ENCODE measurements around the gene KIAA1755.
"Not testable (repeated sequence)": the region's sequence is repeated elsewhere in the genome, so short reads cannot be mapped to it uniquely, and the experiment has no call there.

KIAA1755 gene

DNA sequence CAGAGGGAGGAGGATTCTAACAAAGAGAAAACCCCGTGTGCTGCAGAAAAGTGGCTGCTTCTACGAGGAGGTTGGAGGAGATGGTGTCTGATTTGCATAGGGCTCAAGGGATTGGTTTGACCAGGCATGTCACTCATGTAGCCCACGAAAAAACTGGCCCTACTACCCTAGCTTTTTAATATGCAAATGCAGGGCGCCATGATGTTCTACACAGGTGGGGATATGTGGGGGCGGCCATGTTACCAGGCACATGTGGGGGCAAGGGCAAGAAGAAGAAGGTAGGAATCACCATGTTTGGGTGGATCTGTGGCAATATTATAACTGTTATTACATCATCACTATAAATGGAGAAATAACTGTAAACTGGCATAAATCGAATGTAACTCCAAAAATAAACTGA is 9.9 kb downstream of the KIAA1755 start:
- TF ChIP-seq, protein P1, sequence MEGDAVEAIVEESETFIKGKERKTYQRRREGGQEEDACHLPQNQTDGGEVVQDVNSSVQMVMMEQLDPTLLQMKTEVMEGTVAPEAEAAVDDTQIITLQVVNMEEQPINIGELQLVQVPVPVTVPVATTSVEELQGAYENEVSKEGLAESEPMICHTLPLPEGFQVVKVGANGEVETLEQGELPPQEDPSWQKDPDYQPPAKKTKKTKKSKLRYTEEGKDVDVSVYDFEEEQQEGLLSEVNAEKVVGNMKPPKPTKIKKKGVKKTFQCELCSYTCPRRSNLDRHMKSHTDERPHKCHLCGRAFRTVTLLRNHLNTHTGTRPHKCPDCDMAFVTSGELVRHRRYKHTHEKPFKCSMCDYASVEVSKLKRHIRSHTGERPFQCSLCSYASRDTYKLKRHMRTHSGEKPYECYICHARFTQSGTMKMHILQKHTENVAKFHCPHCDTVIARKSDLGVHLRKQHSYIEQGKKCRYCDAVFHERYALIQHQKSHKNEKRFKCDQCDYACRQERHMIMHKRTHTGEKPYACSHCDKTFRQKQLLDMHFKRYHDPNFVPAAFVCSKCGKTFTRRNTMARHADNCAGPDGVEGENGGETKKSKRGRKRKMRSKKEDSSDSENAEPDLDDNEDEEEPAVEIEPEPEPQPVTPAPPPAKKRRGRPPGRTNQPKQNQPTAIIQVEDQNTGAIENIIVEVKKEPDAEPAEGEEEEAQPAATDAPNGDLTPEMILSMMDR (IDR thresholded peaks at IDR 0.05; ENCODE audit: low read depth, low read length) = no peak
- in situ Hi-C loops (cut with HindIII; ENCODE audit: low sequenced_read_pairs) = no loop called here
- no peak overlapping the region for H3K4me3 ChIP-seq (ENCODE audit: low read depth, low read length)
- DNase-seq (ENCODE audit: low read depth, low spot score) = no peak

DNA sequence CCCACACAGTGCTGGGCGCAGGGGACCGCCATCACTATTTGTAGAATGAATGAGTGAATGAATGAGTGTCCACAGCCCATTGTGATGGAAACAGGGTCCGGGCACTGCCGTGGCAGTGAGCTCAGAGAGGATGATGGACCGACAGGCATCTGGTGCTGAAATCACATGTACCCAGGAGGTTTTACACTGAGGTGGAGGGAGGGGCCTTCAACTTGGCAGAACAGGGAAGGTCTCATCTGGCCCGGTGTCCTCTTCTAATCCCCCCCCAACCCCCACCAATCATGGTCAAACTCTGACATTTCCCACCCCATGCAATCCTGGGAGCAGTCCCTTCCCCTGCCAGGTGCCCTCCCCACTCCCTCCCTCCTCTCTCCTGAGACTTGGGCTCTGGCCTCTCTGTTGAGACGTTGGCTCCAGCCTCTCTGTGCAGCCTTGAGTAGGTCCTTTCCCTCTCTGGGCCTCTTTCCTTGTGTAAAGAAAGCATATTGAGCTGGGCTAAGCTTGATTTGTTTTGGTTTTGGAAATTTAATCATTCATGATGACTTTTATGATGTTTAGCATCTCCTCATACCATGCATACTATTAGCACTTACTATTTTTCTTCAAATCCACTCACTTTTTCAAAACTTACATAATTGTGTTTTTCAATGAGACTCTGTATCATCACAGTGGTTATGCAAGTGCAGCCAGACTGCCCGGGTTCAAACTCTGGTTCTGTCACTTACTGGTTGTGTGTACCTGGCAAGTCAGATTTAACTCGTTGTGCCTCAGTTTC is 10.8 kb downstream of the KIAA1755 start:
- DNase-seq (ENCODE audit: low read depth, low spot score) = no peak
- TF ChIP-seq, protein P1 (IDR thresholded peaks at IDR 0.05; ENCODE audit: low read depth, low read length) = no peak
- H3K4me3 ChIP-seq (ENCODE audit: low read depth, low read length) = no peak overlapping the region
- in situ Hi-C loops (cut with HindIII; ENCODE audit: low sequenced_read_pairs) = no loop called here

DNA sequence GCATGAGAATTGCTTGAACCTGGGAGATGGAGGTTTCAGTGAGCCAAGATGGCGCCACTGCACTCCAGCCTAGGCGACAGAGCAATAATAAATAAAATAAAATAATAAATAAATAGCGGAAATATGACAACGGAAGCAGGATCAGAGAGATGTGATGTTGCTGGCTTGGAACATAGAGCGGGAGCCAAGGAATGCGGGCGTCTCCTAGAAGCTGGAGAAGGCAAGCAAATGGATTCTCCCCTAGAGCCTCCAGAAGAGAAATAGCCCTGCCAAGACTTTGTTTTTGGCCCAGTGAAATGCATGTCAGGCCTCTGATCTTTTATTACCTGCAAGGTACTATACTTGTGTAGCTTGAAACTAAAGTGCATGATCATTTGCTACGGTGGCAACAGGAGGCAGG is 12.4 kb downstream of the KIAA1755 start:
- in situ Hi-C loops (cut with HindIII; ENCODE audit: low sequenced_read_pairs) = no loop called here
- TF ChIP-seq, protein P1 (IDR thresholded peaks at IDR 0.05; ENCODE audit: low read depth, low read length) = no peak
- no peak for DNase-seq (ENCODE audit: low read depth, low spot score)
- no peak overlapping the region for H3K4me3 ChIP-seq (ENCODE audit: low read depth, low read length)

DNA sequence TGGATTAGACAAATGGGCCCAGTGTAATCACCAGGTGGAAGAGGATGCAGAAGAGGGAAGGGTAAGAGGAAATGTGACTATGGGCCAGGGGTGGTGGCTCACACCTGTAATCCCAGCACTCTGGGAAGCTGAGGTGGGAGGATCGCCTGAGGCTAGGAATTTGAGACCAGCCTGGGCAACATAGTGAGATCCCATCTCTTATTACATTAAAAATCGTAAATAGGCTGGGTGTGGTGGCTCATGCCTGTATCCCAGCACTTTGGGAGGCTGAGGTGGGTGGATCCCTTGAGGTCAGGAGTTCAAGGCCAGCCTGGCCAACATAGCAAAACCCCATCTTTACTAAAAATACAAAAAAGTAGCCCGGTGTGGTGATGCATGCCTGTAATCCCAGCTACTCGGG is 12.8 kb downstream of the KIAA1755 start:
- in situ Hi-C loops (cut with HindIII; ENCODE audit: low sequenced_read_pairs) = not testable (repeated sequence)

DNA sequence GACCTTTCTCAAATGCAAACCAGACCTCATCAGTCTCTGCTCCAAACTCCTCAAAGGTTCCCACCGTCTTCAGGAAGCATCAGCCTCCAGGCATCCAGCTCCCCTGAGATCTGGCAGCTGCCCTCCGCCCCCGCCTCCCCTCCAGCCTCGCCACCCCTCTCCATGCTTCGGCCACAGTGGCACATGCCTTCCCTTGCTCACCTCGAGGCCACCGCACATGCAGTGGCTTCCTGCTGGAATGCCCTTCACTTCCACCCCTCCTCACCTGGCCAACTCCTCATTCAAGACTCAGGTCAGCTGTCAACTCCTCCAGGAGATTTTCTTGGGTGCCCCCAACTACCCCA is 13.4 kb downstream of the KIAA1755 start:
- DNase-seq (ENCODE audit: low read depth, low spot score) = no peak
- TF ChIP-seq, protein P1 (IDR thresholded peaks at IDR 0.05; ENCODE audit: low read depth, low read length) = no peak
- in situ Hi-C loops (cut with HindIII; ENCODE audit: low sequenced_read_pairs) = no loop called here
- H3K4me3 ChIP-seq (ENCODE audit: low read depth, low read length) = no peak overlapping the region

More for the DNA sequence above, 12.8 kb downstream of the KIAA1755 start:
- DNase-seq (ENCODE audit: low read depth, low spot score); H3K4me3 ChIP-seq (ENCODE audit: low read depth, low read length): not testable (repeated sequence)

DNA sequence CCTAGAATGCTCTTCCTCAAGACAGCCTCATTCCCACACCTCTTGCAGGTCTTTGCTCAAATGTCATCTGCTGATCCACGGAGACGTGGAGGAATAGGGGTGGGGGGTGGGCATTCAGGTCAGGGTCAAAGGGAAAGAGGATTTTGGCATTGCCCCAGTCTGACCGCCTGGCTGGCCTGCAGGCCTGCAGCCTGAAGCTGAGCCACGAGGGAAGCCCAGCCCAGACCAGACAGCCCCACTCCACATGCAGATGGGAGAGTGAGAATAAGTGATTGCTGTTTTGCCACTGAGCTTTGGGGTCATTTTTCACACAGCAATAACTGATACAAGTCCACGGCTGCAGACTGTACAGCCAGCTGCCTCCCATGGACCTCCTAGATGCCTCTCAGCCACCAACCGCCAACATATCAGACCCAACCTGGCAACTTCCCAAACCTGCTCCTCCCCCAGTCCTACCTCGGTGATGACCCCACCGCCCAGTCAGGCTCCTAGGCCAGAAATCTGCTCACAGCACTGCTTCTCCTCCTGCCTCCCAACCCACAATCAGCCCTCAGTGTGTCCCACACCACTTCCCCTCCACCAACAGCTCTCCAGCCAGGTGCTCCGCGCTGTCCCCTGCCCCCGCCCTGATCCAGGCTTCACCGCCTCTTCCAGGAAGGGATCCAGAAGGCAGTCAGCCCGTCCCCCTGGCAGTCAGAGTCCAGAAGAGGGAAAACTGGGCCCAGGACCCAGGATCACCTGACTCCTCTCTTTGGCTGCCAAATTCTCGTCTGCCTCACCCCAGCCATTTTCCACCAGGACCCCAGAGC is 14.0 kb downstream of the KIAA1755 start:
- in situ Hi-C loops (cut with HindIII; ENCODE audit: low sequenced_read_pairs) = no loop called here
- TF ChIP-seq, protein P1 (IDR thresholded peaks at IDR 0.05; ENCODE audit: low read depth, low read length) = no peak
- no peak overlapping the region for H3K4me3 ChIP-seq (ENCODE audit: low read depth, low read length)
- DNase-seq (ENCODE audit: low read depth, low spot score) = no peak

DNA sequence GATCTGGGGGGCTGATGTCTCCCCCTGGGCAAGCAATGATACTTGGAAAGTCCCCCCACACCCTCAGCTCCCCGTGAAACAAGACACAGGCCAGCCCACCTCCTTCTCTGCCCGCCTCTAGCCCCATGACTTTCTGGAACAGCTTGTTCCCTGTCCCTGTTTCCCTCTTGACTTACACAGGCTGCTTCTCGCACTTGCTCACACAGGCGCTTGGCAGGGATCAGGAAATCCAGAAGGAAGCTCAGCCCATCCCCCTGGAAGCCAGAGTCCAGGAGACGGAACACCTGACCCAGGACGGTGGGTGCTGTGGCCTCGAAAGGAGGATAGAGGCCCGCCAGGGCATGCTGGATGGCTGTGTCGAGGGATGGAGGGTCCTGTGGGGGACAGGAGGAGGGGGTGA is 14.8 kb downstream of the KIAA1755 start:
- H3K4me3 ChIP-seq (ENCODE audit: low read depth, low read length) = no peak overlapping the region
- TF ChIP-seq, protein P1 (IDR thresholded peaks at IDR 0.05; ENCODE audit: low read depth, low read length) = no peak
- in situ Hi-C loops (cut with HindIII; ENCODE audit: low sequenced_read_pairs) = no loop called here
- no peak for DNase-seq (ENCODE audit: low read depth, low spot score)

Data from astrocyte of the spinal cord (primary cell).